GM11168 (cell line): ENCODE results near the gene CNPY1.
"Not testable (repeated sequence)": the region's sequence is repeated elsewhere in the genome, so short reads cannot be mapped to it uniquely, and the experiment has no call there.

Source experiments
- in situ Hi-C: fragments of 300-500 bp; cut with MboI; formaldehyde crosslinking; loops from one replicate; pipeline ENCODE4 v1.12.0; 2022; ENCODE audit warnings: low sequenced_read_pairs; ENCODE audit not compliant: unreplicated experiment

Gene CNPY1

DNA sequence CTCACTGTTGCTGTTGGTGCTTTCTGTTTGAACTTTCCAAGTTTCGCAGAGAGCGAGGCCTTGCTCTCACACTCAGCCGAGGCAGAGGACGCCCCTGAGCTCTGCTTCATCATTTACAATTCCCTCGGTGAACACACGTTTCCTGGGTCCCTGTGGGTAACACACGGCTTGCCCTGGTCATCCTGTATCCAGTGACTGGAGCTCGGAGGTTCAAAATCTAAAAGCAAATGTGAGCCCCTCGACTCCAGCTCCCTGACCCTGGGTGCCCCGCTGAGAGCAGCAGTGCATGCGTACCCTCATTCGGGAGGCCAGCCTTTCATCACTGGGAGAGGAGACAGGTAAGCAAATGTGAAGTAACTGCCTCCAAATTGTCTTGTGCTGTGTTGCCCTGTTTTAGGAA is 5.8 kb downstream of the CNPY1 start:
- in situ Hi-C loops, result no loop called here

DNA sequence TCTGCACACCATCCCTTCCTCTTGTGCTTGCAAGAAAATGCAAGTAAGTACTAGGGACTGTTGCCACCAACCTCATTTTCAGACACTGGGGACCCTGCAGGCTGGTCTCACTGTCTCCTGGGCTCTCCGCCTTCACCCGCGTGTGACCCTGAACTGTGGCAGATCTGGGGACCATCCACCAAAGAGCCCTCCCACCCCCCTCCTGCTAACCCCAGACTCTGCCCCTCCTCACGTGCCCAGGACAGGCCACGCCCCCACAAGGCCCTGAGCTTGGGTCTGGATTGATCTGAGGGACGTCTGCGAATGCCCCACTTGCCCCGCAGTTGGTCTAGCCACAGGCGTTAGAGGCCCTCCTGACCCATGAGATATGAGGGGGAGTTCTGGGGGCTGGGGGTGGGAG is 8.1 kb downstream of the CNPY1 start:
- in situ Hi-C loops, result no loop called here

DNA sequence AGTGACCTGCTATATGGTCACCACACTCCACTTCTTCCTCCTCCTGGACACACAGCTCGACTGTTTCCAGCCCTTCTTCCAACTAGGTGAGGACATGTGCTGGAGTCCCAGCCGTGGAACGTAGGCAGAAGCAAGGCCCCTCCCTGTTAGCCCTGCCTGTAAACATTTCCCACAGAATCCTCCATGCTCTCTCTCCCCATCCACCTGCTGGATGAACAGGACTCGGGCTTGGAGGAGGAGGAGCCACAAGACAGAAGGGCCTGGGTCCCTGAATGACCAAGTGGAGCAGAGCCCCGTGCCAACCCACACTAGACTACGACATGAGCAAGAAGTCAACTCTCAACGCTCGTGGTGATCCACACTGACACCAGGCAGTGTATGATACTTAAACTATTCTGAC is 9.9 kb downstream of the CNPY1 start:
- in situ Hi-C loops, result no loop called here

DNA sequence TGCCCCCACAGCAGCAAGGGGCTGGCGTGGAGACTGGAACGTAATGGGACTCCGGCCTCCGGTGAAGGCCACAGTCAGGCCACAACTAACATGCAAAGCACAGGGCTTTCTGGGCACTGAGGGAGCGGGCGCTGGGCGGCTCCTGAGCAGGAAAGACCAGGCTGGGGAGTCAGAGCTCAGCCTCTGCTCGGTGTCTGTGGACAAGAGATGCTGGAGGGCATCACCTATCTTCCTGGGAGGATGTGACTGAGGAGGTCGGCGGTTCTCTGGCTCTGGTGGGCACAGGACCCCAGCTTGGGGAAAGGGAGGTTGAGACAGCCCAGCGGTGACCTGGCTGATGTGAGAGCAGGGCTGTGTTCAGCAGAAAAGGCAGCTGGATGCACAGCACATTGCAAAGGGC is 11.7 kb downstream of the CNPY1 start:
- in situ Hi-C loops, result no loop called here

DNA sequence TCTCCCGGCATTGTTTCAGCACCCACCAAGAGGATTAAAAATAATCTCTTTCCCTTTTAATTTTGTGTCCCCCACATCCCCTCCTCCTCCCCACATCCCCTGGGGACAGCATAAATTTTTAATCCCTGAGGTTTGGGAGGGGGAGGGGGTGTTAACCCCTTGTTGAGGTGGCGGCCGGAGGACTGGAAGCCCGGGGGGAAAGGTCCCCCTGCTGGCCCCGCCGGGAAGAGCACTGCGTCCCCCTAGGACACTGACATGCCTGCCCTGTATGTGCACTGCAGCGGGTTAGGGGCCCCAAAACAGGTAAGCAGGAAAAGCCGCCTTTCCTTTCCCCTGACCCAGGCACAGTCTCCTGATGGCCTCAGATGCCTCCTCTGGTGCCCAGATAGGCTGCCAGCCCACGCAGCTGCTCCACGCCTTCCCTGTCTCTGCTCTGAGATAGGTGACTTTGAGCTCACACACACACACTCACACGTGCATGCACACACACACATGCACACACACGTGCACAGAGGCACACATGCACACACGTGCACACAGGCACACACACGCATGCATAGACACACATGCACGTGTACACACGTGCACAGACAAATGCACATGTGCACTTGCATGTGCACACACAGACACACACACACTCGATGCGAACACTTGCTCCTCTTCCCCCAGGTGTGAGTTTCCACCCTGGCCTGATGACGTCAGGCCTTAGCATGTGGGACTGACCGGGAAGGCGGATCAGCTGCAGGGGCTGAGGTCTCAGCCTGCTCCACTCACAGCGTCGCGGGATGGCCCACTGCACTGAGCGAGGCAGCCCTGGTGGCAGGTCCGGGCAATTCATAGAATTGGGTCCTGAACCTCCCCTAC is 12.3 kb downstream of the CNPY1 start:
- in situ Hi-C loops, result no loop called here

DNA sequence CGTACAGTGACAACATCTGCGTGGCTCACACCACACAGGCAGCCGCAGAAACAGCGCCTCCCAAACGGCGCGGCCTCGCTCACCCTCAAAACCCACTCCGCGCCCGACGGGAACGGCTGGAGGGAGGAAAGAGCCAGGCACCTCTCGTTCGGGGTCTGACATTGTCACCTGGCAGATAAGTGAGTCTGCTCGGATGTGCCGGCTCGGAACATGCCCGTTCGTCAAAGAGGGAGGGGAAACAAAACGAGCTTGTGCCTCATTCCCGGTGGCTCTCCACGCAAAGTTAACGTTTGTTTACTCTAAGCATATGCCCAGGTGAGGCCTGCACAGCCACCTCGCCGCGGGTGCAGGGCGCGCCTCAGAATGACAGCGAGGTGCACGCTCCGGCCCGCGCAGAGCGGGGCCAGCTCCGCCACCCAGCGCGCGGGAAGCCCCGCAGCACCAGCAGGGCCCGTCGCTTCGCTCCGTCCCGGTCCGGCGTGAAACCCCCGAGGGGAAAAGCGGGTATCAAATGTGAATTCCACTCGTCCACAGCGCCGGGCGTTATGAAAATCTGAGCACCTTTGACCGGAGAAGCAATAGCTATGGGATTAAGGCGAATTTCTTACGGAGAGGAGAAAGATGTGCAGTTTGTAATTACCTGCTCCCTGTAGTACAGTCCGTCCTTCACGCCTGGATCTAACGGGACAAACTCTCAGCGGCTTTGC is 13.1 kb downstream of the CNPY1 start:
- in situ Hi-C loops, result no loop called here

DNA sequence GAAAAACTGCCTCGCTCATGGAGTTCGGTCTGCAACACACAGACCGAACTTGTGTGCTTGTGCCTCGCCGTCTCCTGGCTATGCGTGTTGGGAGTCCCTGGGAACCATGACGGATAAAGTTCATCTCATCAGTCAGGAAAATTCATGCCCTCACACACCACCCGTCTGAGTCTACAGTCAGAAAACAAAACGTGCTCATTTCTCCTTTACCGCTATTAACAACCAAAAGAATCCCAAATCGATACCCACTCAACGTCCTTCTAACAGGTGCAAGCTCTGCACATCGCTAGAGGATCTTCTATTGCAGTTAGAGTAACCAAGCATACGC is 13.6 kb downstream of the CNPY1 start:
- in situ Hi-C loops, result no loop called here

DNA sequence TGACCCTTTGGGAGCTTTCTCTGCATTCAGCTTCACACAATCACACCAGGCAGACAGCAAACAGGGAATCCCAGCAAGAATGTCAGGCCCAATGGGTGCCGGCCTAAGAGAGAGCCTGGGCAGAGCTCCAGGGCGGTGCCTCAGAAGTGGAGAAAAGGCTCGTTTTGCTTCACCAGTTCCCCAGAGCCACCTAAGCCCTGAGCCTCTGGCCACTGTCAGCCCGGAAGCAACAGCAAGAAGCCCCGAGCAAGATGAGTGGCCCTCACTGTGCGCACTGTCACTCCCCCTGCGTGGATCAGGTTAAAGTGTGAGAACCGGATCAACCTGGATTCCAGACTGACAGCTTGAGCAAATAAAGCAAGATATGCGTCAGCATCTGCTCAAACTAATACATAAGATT is 14.7 kb downstream of the CNPY1 start:
- in situ Hi-C loops, result no loop called here

DNA sequence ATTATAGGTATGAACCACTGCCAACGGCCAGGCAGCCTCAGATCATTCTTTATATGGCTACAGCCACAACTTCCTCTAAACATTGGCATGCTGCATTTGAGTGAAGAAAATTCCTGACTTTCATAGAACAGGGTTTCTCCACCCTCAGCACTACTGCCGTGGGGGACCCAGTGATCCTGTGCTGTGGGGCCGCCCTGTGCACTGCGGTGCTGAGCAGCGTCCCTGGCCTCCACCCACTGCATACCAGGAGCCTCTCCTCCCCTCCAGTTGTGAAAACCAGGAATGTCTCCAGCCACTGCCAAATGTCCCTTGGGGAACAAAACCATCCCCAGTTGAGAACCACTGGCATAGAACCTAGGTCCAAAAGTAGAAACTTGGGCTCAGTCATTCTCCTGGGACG is 15.8 kb downstream of the CNPY1 start:
- in situ Hi-C loops, result no loop called here

DNA sequence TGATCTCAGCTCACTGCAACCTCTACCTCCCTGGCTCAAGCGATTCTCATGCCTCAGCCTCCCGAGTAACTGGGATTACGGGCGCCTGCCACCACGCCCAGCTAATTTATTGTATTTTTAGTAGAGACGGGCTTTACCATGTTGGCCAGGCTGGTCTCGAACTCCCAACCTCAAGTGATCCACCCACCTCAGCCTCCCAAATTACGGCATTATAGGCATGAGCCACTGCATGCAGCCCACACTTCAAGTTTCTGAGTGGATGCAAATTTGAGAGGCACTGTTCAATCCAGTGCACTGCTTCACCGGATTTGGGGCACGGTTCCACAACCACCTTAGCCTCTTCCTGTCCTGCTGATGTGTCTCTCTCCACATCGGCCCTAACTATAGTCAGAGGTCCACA is 16.5 kb downstream of the CNPY1 start:
- in situ Hi-C loops, result no loop called here

DNA sequence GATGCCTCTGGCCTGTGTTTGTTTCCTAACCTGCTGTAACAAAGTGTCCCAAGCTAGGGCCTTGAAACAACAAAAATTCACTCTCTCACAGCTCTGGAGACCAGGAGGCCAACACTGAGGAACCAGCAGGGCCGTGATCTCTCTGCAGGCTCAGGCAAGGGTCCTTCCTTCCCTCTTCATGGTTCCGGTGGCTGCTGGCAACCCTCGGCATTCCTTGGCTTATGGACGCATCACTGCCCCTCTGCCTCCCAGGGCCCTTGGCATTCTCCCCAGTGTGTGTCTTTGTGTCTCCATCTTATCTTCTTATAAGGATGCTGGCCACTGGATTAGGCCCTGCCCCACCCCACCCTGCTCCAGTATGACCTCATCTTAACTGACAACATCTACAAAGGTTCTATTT is 17.0 kb downstream of the CNPY1 start:
- in situ Hi-C loops, result no loop called here

DNA sequence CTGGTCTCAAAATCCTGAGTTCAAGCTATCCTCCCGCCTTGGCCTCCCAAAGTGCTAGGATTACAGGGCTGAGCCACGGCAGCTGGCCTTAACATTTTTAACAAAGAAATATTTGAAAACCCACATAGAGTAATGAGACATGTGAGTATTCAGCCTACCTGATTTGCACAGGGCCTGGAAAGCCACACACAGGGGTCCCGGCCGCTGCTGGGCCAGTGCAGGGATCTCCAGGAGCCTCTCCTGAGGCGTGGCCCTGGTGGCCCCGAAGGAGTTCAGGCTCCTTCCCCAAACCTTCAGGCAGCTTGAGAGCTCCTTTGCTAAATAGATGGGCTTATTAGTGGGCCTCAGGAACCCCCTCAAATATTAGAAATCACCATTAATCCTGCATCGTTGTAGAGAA is 18.7 kb downstream of the CNPY1 start:
- in situ Hi-C loops, result no loop called here

DNA sequence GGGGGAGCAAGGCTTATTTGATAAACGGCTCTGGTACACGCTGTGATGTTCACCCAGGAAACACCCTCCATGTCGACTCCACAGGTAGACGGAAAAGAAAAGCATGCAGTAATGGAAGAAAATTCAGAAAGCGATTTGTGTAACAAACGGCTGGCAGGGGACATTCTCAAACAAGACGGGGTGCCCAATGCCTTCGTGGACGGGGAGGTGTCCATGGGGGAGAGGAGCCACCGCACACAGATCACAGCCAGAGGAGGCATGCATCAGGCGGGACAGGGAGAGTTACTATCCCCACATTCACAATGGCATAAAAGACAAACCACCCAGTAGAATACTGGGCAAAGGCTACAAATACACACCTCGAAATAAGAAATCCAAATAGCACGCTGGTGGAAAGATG is 20.1 kb downstream of the CNPY1 start:
- in situ Hi-C loops, result no loop called here

DNA sequence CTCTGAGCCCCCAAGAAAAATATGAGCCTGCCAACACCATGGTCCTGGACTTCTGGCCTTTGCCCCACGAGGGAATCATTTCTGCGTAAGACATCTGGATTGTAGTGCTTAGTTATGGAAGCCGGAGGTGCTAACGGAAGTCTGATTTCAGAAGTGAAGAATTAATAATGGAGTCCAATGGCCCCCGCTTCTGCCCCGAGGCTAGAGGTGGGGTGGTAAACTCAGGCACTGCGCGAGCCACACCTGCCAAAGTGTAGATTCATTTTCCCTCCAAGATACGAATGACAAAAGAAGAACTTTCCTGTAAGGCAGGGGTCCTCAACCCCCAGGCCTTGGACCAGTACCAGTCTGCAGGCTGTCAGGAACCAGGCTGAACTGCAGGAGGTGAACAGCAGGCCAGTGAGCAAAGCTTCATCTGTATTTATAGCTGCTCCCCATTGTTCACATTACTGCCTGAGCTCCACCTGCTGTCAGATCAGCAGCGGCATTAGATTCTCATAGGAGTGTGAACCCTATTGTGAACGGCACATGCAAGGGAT is 22.3 kb downstream of the CNPY1 start:
- in situ Hi-C loops, result no loop called here

DNA sequence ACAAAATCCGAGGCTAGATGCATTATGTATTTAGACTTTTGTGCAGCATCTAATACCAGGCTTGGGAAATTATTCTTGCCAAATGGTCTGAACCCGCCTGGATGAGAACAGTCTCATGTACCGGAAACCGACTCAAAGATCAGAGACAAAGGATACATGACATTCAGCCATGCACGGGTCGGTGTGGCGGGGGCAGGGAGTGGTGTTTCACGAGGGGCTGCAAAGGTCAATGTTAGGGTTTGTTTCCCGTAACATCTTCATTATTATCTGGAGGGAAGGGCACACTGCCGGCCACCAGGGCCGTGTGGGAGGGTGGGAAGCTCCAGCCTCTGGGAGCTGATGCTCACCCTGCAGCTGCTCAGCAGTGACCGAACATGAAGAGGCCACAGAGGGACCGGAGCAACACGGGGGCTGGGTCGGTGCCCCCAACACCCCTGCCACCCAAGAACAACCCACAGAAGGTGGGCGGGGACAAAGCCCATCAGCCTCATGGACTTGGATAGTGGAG is 23.1 kb downstream of the CNPY1 start:
- in situ Hi-C loops, result no loop called here

DNA sequence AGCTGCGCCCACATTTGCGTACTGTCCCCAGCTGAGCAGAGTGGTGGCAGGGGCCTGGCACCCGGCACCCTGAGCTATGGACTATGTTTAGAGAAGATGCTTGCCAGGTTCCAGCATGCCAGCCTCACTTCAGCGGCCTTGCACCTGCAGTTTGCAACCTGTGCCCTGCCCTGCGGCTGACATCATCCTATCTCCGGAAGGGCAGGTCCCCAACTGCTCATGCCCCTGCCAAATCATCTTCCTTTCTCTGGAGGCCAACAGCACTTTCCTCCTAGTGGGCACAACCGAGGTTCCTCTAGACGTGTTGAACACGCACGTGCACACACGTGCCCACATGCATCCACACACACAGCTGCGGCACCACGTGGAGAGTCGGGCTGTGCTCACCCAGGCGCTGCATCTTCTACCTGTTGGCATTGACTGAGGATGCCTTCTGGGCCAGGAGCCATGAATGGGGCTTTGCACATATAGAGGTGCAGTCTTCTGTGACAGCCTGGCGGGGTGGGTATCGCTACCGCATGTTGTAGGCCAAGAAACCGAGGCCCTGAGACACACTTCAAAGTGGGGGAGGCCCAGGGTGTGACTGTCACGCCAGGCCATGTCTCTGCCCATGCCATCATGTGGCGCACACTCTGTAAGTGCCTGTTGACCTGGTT is 24.5 kb downstream of the CNPY1 start:
- in situ Hi-C loops, result no loop called here

DNA sequence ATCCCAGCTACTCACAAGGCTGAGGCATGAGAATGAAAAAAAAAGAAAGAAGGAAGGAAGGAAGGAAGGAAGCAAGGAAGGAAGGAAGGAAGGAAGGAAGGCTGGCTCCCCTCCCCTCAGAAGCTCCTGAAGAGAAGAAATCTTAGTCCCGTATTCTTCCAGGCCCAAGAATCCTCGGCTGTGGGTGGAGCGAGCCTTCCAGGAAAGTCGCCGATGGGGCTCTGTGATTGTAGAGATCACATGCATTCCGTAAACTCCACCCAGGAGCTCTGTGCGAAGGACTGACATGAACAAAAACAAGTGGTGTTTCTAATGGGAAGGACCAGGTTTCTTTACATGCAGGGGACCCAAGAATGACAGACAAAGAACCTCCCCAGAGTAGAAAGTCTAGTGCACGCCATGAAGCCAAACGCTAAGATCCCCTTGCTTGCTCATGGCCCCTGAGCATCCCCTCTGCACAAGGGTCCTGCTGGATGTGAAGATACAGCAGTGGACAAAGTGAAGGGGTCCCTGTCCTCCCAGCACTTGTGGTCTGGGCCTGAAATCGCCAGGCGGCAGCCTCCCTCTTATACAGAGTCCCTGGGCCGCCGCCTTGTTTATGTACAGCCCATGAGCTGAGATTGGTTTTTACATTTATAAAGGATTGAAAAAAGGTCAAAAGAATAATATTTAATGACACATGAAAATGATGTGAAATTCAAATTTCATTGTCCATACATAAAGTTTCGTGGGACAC is 25.2 kb downstream of the CNPY1 start:
- in situ Hi-C loops, result no loop called here

DNA sequence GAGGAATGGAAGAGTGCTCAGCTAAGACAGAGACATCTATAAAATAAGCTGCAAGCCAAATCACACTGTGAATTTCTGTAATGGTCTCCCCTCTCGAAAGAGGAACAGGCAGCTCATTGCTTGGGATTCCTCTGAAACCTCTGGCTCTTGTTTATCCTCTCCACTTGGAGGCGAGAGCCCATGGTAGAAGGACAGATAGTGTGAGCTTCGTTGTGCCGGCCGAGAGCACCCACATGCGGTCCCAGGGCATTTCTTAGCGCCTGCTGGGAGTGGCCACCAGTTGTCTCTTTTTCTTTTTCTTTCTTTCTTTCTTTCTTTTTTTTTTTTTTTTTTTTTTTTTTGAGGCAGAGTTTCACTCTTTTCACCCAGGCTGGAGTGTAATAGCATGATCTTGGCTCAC is 26.2 kb downstream of the CNPY1 start:
- in situ Hi-C loops, result no loop called here

DNA sequence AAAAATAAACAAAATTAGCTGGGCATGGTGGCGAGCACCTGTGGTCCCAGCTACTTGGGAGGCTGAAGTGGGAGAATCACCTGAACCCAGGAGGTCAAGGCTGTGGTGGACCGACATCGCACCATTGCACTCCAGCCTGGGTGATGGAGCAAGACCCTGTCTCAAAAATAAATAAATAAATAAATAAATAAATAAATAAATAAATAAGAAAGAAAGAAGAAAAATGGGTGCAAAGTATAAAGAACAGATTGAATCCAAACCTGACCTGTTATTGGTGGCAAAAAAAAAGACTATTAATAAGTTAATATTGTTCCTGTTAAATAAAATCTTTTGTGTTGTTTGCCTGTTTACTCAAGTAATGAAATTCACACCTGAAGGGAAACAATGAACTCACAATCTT is 27.0 kb downstream of the CNPY1 start:
- in situ Hi-C loops, result not testable (repeated sequence)

DNA sequence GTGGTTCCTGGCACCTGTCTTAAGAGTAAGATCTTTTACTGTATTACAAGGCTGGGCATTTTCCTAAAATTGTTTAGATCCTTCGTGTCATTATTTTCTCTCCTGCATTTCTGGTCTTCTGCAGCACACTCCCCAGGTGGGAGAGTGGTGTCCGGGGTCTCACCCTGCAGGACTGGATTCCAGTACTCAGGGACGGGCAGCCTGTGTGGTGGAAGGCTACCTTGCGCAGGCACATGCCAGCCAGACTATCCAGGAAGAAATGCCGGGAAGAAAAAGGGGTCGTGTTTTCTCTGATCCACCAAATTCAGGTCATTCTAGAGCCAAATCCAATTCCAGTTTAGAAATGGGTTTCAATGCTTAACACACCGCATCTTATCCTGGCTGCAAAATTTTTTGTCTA is 27.7 kb downstream of the CNPY1 start:
- in situ Hi-C loops, result no loop called here
